CD4-positive, alpha-beta T cell treated with Interleukin-10 for 1 hour (primary cell): Measurements from ENCODE around the gene HELZ2.

Experiments
- DNase-seq: peaks from one replicate; pipeline ENCODE4 v3.0.0-alpha.2; 2020

HELZ2 gene

GRCh38 chr20:63564036-63564810 is 9.8 kb downstream of the HELZ2 start:
- no peak for DNase-seq

- no peak for DNase-seq
These were observed 10.7 kb downstream of the HELZ2 start for GRCh38 chr20:63563225-63563935.

- DNase-seq: no peak
These were observed 11.4 kb downstream of the HELZ2 start for GRCh38 chr20:63562461-63563224.

- DNase-seq: no peak
These were observed 12.2 kb downstream of the HELZ2 start for GRCh38 chr20:63561624-63562396.

GRCh38 chr20:63560856-63561609 is 13.0 kb downstream of the HELZ2 start:
- no peak for DNase-seq

- no peak for DNase-seq
These were observed 13.7 kb downstream of the HELZ2 start for GRCh38 chr20:63560333-63560805.

GRCh38 chr20:63559485-63560332 is 14.3 kb downstream of the HELZ2 start:
- peak; percentile 74 for DNase-seq

GRCh38 chr20:63558804-63559484 is 15.1 kb downstream of the HELZ2 start:
- DNase-seq: no peak

- DNase-seq: no peak
These were observed 16.6 kb downstream of the HELZ2 start for GRCh38 chr20:63557481-63557891.

GRCh38 chr20:63556873-63557478 is 17.1 kb downstream of the HELZ2 start:
- DNase-seq: no peak

GRCh38 chr20:63555661-63556381 is 18.2 kb downstream of the HELZ2 start:
- DNase-seq: no peak

GRCh38 chr20:63554361-63555278 is 19.4 kb downstream of the HELZ2 start:
- no peak for DNase-seq

GRCh38 chr20:63553933-63554290 is 20.1 kb downstream of the HELZ2 start, which contains the start of gene FNDC11:
TSS of gene FNDC11 (plus strand) at chr20:63554159. CDS start at chr20:63555664, 1,505 bp downstream.
- peak; percentile 65 for DNase-seq

- peak; percentile 93 for DNase-seq
These were observed 20.6 kb downstream of the HELZ2 start for GRCh38 chr20:63553251-63553932.

GRCh38 chr20:63552481-63553249 is 21.4 kb downstream of the HELZ2 start:
- peak; percentile 73 for DNase-seq

- DNase-seq: no peak
These were observed 23.0 kb downstream of the HELZ2 start for GRCh38 chr20:63551068-63551467.
